ENCODE data around the gene KLHDC1.

DNA sequence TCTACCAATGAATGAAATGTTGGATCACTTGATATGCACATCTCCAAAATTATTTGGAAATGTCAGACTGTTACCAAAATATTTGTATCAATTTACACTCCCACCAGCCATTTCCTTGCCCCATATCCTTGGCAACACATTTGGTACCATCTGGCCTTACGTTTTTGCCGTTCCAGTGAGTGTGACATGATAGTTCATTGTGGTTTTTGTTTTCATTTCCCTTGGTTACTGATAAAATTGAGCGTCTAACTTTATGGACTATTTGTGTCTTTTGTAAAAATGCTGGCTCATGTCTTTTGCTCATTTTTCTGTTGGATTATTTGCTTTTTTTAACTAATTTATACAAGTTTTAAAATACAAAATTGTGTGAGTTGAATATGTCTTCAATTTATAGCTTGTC is 11.0 kb downstream of the KLHDC1 start:
- TF ChIP-seq CTCF (IDR thresholded peaks at IDR 0.05): no peak
- TF ChIP-seq EP300 (IDR thresholded peaks at IDR 0.05): no peak
- TF ChIP-seq POLR2A (IDR thresholded peaks at IDR 0.05): no peak
- no peak for TF ChIP-seq POLR2AphosphoS5 (IDR thresholded peaks at IDR 0.05)

All from suprapubic skin (tissue), 4 donors.